ENCODE data around the gene ADTRP.

The ADTRP gene

DNA sequence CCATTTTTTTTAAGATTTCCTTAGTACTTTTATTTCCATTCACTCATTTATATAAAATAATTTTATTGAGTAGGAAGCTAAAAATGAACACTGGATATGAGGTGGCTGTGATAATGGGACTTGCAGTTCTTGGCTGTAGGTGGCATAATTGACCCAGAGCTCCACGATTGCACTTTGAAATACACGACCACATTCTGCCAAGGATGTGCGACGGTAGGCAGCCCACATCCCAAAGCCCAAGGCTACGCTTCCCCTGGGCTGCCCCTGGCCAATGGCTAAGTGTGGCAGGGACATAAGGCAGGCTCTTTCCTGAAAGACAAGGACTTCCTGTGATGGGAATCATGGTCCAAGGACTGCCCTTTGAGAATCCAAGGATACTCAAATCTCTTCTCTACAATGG, 43.7 kb upstream of the ADTRP start (continued):
- TF ChIP-seq, protein P1, sequence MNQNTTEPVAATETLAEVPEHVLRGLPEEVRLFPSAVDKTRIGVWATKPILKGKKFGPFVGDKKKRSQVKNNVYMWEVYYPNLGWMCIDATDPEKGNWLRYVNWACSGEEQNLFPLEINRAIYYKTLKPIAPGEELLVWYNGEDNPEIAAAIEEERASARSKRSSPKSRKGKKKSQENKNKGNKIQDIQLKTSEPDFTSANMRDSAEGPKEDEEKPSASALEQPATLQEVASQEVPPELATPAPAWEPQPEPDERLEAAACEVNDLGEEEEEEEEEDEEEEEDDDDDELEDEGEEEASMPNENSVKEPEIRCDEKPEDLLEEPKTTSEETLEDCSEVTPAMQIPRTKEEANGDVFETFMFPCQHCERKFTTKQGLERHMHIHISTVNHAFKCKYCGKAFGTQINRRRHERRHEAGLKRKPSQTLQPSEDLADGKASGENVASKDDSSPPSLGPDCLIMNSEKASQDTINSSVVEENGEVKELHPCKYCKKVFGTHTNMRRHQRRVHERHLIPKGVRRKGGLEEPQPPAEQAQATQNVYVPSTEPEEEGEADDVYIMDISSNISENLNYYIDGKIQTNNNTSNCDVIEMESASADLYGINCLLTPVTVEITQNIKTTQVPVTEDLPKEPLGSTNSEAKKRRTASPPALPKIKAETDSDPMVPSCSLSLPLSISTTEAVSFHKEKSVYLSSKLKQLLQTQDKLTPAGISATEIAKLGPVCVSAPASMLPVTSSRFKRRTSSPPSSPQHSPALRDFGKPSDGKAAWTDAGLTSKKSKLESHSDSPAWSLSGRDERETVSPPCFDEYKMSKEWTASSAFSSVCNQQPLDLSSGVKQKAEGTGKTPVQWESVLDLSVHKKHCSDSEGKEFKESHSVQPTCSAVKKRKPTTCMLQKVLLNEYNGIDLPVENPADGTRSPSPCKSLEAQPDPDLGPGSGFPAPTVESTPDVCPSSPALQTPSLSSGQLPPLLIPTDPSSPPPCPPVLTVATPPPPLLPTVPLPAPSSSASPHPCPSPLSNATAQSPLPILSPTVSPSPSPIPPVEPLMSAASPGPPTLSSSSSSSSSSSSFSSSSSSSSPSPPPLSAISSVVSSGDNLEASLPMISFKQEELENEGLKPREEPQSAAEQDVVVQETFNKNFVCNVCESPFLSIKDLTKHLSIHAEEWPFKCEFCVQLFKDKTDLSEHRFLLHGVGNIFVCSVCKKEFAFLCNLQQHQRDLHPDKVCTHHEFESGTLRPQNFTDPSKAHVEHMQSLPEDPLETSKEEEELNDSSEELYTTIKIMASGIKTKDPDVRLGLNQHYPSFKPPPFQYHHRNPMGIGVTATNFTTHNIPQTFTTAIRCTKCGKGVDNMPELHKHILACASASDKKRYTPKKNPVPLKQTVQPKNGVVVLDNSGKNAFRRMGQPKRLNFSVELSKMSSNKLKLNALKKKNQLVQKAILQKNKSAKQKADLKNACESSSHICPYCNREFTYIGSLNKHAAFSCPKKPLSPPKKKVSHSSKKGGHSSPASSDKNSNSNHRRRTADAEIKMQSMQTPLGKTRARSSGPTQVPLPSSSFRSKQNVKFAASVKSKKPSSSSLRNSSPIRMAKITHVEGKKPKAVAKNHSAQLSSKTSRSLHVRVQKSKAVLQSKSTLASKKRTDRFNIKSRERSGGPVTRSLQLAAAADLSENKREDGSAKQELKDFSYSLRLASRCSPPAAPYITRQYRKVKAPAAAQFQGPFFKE (tag by site-specific recombination; IDR thresholded peaks at IDR 0.05; ENCODE audit: borderline replicate concordance): no peak
- TF ChIP-seq EGR2 (tag by site-specific recombination; IDR thresholded peaks at IDR 0.05; ENCODE audit: low read depth): no peak

DNA sequence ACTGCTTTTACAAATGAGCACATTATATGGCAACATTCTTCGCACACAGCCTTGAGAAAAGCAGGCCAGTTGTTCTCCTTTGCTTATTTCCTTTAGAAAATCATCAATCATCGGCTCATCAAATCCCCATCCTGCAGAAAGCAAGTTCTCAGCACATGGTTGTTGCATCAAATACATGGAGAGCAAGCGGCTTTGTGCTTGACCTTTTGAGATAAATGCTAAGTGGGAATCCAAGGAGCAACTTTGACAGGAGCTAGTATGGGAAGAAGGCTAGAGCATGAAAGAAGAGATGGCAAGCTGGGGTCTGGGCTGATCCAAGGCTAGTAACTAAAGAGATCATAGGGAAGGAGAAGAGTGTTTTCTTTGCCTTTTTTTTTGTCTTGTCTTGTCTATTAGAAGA, 43.2 kb upstream of the ADTRP start:
- Histone ChIP-seq H3K9me3 (ENCODE audit: control insufficient read depth, insufficient read depth, low read depth, low read length) (no peaks in the 10 kb centered on the region), H3K27ac (ENCODE audit: extremely low read depth, low read depth, low read length) (no peak overlapping the region), H3K4me1 (ENCODE audit: control insufficient read depth, insufficient read depth, low read length) (no peaks in the 10 kb centered on the region), H3K36me3 (ENCODE audit: control insufficient read depth in 2 of 2, insufficient read depth in 1 of 2, low read length in 2 of 2) (no peaks in the 10 kb centered on the region), H3K4me3 (ENCODE audit: low read depth, low read length) (no peak overlapping the region)
- POLR2A ChIA-PET: no interaction called here
- no peak for TF ChIP-seq ZNF138 (tag by site-specific recombination; IDR thresholded peaks at IDR 0.05; ENCODE audit: borderline replicate concordance)
- TF ChIP-seq, protein P2, sequence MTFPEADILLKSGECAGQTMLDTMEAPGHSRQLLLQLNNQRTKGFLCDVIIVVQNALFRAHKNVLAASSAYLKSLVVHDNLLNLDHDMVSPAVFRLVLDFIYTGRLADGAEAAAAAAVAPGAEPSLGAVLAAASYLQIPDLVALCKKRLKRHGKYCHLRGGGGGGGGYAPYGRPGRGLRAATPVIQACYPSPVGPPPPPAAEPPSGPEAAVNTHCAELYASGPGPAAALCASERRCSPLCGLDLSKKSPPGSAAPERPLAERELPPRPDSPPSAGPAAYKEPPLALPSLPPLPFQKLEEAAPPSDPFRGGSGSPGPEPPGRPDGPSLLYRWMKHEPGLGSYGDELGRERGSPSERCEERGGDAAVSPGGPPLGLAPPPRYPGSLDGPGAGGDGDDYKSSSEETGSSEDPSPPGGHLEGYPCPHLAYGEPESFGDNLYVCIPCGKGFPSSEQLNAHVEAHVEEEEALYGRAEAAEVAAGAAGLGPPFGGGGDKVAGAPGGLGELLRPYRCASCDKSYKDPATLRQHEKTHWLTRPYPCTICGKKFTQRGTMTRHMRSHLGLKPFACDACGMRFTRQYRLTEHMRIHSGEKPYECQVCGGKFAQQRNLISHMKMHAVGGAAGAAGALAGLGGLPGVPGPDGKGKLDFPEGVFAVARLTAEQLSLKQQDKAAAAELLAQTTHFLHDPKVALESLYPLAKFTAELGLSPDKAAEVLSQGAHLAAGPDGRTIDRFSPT (tag by site-specific recombination; IDR thresholded peaks at IDR 0.05): no peak
- TF ChIP-seq ZNF37A (tag by site-specific recombination; IDR thresholded peaks at IDR 0.05): no peak
- TF ChIP-seq ZNF155 (tag by site-specific recombination; IDR thresholded peaks at IDR 0.05): no peak
- no peak for TF ChIP-seq ZNF571 (tag by site-specific recombination; IDR thresholded peaks at IDR 0.05)
- no peak for TF ChIP-seq ZNF549 (tag by site-specific recombination; IDR thresholded peaks at IDR 0.05)
- TF ChIP-seq, protein P3, sequence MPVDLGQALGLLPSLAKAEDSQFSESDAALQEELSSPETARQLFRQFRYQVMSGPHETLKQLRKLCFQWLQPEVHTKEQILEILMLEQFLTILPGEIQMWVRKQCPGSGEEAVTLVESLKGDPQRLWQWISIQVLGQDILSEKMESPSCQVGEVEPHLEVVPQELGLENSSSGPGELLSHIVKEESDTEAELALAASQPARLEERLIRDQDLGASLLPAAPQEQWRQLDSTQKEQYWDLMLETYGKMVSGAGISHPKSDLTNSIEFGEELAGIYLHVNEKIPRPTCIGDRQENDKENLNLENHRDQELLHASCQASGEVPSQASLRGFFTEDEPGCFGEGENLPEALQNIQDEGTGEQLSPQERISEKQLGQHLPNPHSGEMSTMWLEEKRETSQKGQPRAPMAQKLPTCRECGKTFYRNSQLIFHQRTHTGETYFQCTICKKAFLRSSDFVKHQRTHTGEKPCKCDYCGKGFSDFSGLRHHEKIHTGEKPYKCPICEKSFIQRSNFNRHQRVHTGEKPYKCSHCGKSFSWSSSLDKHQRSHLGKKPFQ (tag by site-specific recombination; IDR thresholded peaks at IDR 0.05): no peak
- TF ChIP-seq ZNF133 (tag by site-specific recombination; IDR thresholded peaks at IDR 0.05): no peak
- TF ChIP-seq, protein P4, sequence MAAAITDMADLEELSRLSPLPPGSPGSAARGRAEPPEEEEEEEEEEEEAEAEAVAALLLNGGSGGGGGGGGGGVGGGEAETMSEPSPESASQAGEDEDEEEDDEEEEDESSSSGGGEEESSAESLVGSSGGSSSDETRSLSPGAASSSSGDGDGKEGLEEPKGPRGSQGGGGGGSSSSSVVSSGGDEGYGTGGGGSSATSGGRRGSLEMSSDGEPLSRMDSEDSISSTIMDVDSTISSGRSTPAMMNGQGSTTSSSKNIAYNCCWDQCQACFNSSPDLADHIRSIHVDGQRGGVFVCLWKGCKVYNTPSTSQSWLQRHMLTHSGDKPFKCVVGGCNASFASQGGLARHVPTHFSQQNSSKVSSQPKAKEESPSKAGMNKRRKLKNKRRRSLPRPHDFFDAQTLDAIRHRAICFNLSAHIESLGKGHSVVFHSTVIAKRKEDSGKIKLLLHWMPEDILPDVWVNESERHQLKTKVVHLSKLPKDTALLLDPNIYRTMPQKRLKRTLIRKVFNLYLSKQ (tag by site-specific recombination; IDR thresholded peaks at IDR 0.05; ENCODE audit: borderline replicate concordance): no peak
- TF ChIP-seq, protein P5, sequence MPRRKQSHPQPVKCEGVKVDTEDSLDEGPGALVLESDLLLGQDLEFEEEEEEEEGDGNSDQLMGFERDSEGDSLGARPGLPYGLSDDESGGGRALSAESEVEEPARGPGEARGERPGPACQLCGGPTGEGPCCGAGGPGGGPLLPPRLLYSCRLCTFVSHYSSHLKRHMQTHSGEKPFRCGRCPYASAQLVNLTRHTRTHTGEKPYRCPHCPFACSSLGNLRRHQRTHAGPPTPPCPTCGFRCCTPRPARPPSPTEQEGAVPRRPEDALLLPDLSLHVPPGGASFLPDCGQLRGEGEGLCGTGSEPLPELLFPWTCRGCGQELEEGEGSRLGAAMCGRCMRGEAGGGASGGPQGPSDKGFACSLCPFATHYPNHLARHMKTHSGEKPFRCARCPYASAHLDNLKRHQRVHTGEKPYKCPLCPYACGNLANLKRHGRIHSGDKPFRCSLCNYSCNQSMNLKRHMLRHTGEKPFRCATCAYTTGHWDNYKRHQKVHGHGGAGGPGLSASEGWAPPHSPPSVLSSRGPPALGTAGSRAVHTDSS (tag by site-specific recombination; IDR thresholded peaks at IDR 0.05): no peak
- no peak for TF ChIP-seq ZBTB48 (tag by site-specific recombination; IDR thresholded peaks at IDR 0.05)
- TF ChIP-seq ZNF24 (tag by site-specific recombination; IDR thresholded peaks at IDR 0.05): no peak
- no peak for TF ChIP-seq ZNF341 (tag by site-specific recombination; IDR thresholded peaks at IDR 0.05; ENCODE audit: low read depth)
- TF ChIP-seq GLI2 (tag by site-specific recombination; IDR thresholded peaks at IDR 0.05; ENCODE audit: borderline replicate concordance, low read depth): no peak
- TF ChIP-seq ZNF521 (tag by site-specific recombination; IDR thresholded peaks at IDR 0.05): no peak
- no peak for TF ChIP-seq ZNF404 (tag by site-specific recombination; IDR thresholded peaks at IDR 0.05)
- TF ChIP-seq ZNF530 (tag by site-specific recombination; IDR thresholded peaks at IDR 0.05; ENCODE audit: low read depth): no peak
- CTCF ChIA-PET: interaction anchor here (1.3 kb wide), 1 partner anchor 9 kb away, joined by 4 read pairs; no protein-coding TSS in a partner anchor

All from HEK293 (cell line).